GM19452 (cell line): Measurements from ENCODE around the gene TMX4.
A peak's percentile ranks its signal among the peaks of the same experiment; 100 is the strongest.
"Not testable (repeated sequence)": the region's sequence is repeated elsewhere in the genome, so short reads cannot be mapped to it uniquely, and the experiment has no call there.

Experiments used
- ATAC-seq: cut with Tn5 transposase; IDR thresholded peaks from one replicate; pipeline ENCODE4 v1.9.1; 2021; ENCODE audit not compliant: unreplicated experiment

The TMX4 gene

GRCh38 chr20:8019246-8019997 is at the start of gene TMX4:
Gene TMX4, minus strand, starts transcription at chr20:8019761. Its CDS starts 148 bp downstream, at chr20:8019613.
- ATAC-seq = peak; percentile 85

GRCh38 chr20:8067082-8067481 is 47.5 kb upstream of the TMX4 start:
- no peak for ATAC-seq

GRCh38 chr20:8066662-8067061 is 47.1 kb upstream of the TMX4 start:
- no peak for ATAC-seq

- ATAC-seq = no peak
Measured at GRCh38 chr20:8065691-8066090, 46.1 kb upstream of the TMX4 start.

GRCh38 chr20:8062756-8063155 is 43.2 kb upstream of the TMX4 start:
- no peak for ATAC-seq

- ATAC-seq = no peak
Measured at GRCh38 chr20:8061861-8062518, 42.4 kb upstream of the TMX4 start.

- ATAC-seq = no peak
Measured at GRCh38 chr20:8060977-8061376, 41.4 kb upstream of the TMX4 start.

- ATAC-seq = no peak
Measured at GRCh38 chr20:8057871-8058270, 38.3 kb upstream of the TMX4 start.

GRCh38 chr20:8055096-8055495 is 35.5 kb upstream of the TMX4 start:
- no peak for ATAC-seq

- no peak for ATAC-seq
Measured at GRCh38 chr20:8050157-8050837, 30.7 kb upstream of the TMX4 start.

GRCh38 chr20:8049310-8049709 is 29.7 kb upstream of the TMX4 start:
- ATAC-seq = no peak

GRCh38 chr20:8045946-8046345 is 26.4 kb upstream of the TMX4 start:
- no peak for ATAC-seq

GRCh38 chr20:8043687-8044282 is 24.2 kb upstream of the TMX4 start:
- ATAC-seq = peak; percentile 91

GRCh38 chr20:8039042-8039441 is 19.5 kb upstream of the TMX4 start:
- no peak for ATAC-seq

GRCh38 chr20:8036771-8037170 is 17.2 kb upstream of the TMX4 start:
- ATAC-seq = peak; percentile 56

GRCh38 chr20:8033151-8033841 is 13.7 kb upstream of the TMX4 start:
- no peak for ATAC-seq

- ATAC-seq = no peak
Measured at GRCh38 chr20:8032499-8032898, 12.9 kb upstream of the TMX4 start.

GRCh38 chr20:8031539-8031938 is 12.0 kb upstream of the TMX4 start:
- ATAC-seq = not testable (repeated sequence)

GRCh38 chr20:8021541-8022269 is 2.1 kb upstream of the TMX4 start:
- no peak for ATAC-seq

GRCh38 chr20:8020314-8021079 is 936 bp upstream of the TMX4 start:
- peak; percentile 46 for ATAC-seq
